SU-DHL-6 (cell line): ENCODE measurements around the gene TP63.

Experiments used
- H2AFZ ChIP-seq: fragments of 200-600 bp; sonication (generic); 2 replicates; pipeline ENCODE4 v1.6.1; 2014; ENCODE audit warnings: low read depth, mild to moderate bottlenecking, moderate library complexity, mixed read lengths, antibody characterized with exemption, low read length; ENCODE audit not compliant: severe bottlenecking
- H3F3A ChIP-seq: fragments of 200-600 bp; shearing (Covaris generic); 2 replicates; pipeline ENCODE4 v1.6.0; 2016; ENCODE audit warnings: antibody characterized with exemption, mild to moderate bottlenecking; ENCODE audit not compliant: insufficient read depth
- H3K27ac ChIP-seq: fragments of 200-600 bp; sonication (generic); 2 replicates; pipeline ENCODE4 v1.5.1; 2016; ENCODE audit warnings: low read depth, mild to moderate bottlenecking, low read length, moderate library complexity, mixed read lengths
- H3K27me3 ChIP-seq: fragments of 200-600 bp; sonication (generic), shearing (Covaris generic); 2 replicates; pipeline ENCODE4 v1.6.0; 2014; ENCODE audit warnings: mild to moderate bottlenecking, low read length
- H3K36me3 ChIP-seq: fragments of 200-600 bp; sonication (generic); 2 replicates; pipeline ENCODE4 v1.6.1; 2014; ENCODE audit warnings: mild to moderate bottlenecking, low read length, mixed read lengths
- H3K4me2 ChIP-seq: fragments of 300-600, 200-600 bp; shearing (Covaris generic), sonication (generic); 2 replicates; pipeline ENCODE4 v1.6.0; 2014; ENCODE audit warnings: low read length, low read depth, mild to moderate bottlenecking; ENCODE audit not compliant: poor library complexity, severe bottlenecking
- H3K4me3 ChIP-seq: fragments of 200-600 bp; sonication (generic); 2 replicates; pipeline ENCODE4 v1.5.1; 2014; ENCODE audit warnings: antibody characterized with exemption, low read length, mild to moderate bottlenecking, mixed read lengths; ENCODE audit not compliant: insufficient read depth, poor library complexity, severe bottlenecking
- H3K79me2 ChIP-seq: fragments of 200-600 bp; sonication (generic); 2 replicates; pipeline ENCODE4 v1.6.1; 2014; ENCODE audit warnings: mild to moderate bottlenecking, low read length, moderate library complexity; ENCODE audit not compliant: insufficient read depth
- H3K9ac ChIP-seq: fragments of 200-600 bp; sonication (generic); 2 replicates; pipeline ENCODE4 v1.7.0; 2014; ENCODE audit warnings: mild to moderate bottlenecking, low read length
- H3K9me2 ChIP-seq: fragments of 200-600 bp; sonication (generic); replicated peaks from 2 replicates; pipeline ENCODE4 v1.6.1; 2014; ENCODE audit warnings: low read length; ENCODE audit not compliant: insufficient read depth
- H3K9me3 ChIP-seq: fragments of 200-600 bp; sonication (generic); 2 replicates; pipeline ENCODE4 v1.6.1; 2014; ENCODE audit warnings: low read length, mixed read lengths; ENCODE audit not compliant: insufficient read depth
- H4K20me1 ChIP-seq: fragments of 200-600 bp; sonication (generic); 2 replicates; pipeline ENCODE4 v1.6.1; 2014; ENCODE audit warnings: low read depth, mild to moderate bottlenecking, antibody characterized with exemption, low read length, moderate library complexity, mixed read lengths
- EZH2phosphoT487 ChIP-seq: fragments of 200-600 bp; sonication (generic), shearing (Covaris generic); conservative IDR thresholded peaks from 2 replicates; pipeline ENCODE4 v1.6.1; 2018; ENCODE audit warnings: mild to moderate bottlenecking, antibody characterized with exemption, low read length, moderate library complexity, mixed read lengths
- TF ChIP-seq, protein P1 (sequence below): fragments of 200-600 bp; sonication (generic); IDR thresholded peaks from one replicate; pipeline ENCODE4 v1.5.1; 2017; ENCODE audit warnings: antibody characterized with exemption, mild to moderate bottlenecking, low read length, moderate library complexity; ENCODE audit not compliant: insufficient read depth, poor library complexity, severe bottlenecking

TP63 gene

DNA sequence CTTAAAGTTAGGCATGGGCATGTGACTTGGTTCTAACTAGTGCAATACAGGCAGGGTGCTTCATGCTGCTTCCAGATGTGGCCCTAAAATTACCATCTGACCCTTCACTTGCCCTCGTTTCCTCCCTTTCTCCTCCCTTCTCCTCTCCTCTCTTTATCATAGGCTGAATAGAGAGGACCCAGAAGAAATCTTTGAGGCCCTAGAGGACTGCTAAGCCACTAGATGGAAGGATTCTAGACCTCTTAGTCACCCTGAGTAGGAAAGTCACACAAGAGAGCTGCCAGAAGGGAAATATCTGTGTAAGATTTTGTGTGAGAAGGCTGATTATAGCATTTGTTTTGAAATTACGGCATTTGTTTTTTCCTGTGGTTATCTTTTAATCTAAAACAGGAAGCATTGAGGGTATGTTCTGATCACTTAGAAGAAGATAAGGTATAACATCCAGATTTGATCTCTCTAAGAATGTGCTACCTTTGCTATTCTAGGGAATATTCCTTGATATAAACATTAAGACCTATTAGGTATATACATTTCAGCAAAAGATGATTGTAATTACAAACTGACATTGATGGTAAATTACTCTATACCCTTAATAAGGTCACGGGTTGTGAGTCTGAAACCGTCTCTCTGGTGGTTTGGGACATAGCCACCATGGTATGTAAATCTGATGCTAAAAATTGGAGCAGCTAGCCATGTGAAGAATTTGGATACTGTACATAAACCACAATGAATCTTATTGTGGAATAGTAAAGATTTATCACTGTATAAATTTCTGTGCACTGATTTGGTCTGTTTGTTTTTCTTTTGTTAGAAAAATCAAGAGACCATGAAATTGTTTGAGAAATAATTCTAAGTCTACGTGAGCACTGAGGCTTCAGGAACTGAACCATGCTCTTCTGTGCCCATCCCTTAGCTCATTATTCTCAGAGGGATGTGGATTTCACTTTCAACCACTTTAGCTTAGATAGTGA is 84.1 kb downstream of the TP63 start:
- no peaks in the 10 kb centered on the region for H3K27me3 ChIP-seq
- H3K79me2 ChIP-seq, result no peaks in the 10 kb centered on the region
- no peaks in the 10 kb centered on the region for H3K9me2 ChIP-seq
- H3F3A ChIP-seq, result no peaks in the 10 kb centered on the region
- TF ChIP-seq, protein P1, sequence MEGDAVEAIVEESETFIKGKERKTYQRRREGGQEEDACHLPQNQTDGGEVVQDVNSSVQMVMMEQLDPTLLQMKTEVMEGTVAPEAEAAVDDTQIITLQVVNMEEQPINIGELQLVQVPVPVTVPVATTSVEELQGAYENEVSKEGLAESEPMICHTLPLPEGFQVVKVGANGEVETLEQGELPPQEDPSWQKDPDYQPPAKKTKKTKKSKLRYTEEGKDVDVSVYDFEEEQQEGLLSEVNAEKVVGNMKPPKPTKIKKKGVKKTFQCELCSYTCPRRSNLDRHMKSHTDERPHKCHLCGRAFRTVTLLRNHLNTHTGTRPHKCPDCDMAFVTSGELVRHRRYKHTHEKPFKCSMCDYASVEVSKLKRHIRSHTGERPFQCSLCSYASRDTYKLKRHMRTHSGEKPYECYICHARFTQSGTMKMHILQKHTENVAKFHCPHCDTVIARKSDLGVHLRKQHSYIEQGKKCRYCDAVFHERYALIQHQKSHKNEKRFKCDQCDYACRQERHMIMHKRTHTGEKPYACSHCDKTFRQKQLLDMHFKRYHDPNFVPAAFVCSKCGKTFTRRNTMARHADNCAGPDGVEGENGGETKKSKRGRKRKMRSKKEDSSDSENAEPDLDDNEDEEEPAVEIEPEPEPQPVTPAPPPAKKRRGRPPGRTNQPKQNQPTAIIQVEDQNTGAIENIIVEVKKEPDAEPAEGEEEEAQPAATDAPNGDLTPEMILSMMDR, result no peak
- no peak overlapping the region for H3K27ac ChIP-seq
- H3K36me3 ChIP-seq, result no peaks in the 10 kb centered on the region
- no peak overlapping the region for H3K9ac ChIP-seq
- no peak overlapping the region for H2AFZ ChIP-seq
- no peak overlapping the region for H3K4me3 ChIP-seq
- no peaks in the 10 kb centered on the region for H3K9me3 ChIP-seq
- no peaks in the 10 kb centered on the region for H4K20me1 ChIP-seq
- peak overlapping the region; percentile 21 for H3K4me2 ChIP-seq

DNA sequence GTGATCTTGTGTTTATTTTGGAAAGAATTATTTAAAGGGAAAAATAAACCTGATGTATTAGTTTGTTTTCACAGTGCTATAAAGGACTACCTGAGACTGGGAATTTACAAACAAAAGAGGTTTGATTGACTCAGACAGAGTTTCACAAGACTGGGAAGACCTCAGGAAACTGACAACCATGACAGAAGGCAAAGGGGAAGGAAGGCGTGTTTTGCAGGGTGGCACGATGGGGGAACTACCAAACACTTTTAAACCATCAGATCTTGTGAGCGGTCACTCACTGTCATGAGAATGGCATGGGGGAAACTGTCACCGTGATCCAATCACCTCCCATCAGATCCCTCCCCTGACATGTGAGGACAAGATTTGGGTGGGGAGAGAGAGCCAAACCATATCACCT is 87.0 kb downstream of the TP63 start:
- Histone ChIP-seq H3K4me2 (no peak overlapping the region), H3K36me3 (no peaks in the 10 kb centered on the region), H3K27me3 (no peaks in the 10 kb centered on the region), H3K9me2 (no peaks in the 10 kb centered on the region), H2AFZ (no peak overlapping the region), H3K79me2 (no peaks in the 10 kb centered on the region), H3K9ac (no peak overlapping the region), H3K9me3 (no peaks in the 10 kb centered on the region), H3K27ac (no peak overlapping the region), H3F3A (no peaks in the 10 kb centered on the region), H4K20me1 (no peaks in the 10 kb centered on the region), H3K4me3 (no peak overlapping the region)
- TF ChIP-seq EZH2phosphoT487, result no peak
- TF ChIP-seq, protein P1, result no peak

DNA sequence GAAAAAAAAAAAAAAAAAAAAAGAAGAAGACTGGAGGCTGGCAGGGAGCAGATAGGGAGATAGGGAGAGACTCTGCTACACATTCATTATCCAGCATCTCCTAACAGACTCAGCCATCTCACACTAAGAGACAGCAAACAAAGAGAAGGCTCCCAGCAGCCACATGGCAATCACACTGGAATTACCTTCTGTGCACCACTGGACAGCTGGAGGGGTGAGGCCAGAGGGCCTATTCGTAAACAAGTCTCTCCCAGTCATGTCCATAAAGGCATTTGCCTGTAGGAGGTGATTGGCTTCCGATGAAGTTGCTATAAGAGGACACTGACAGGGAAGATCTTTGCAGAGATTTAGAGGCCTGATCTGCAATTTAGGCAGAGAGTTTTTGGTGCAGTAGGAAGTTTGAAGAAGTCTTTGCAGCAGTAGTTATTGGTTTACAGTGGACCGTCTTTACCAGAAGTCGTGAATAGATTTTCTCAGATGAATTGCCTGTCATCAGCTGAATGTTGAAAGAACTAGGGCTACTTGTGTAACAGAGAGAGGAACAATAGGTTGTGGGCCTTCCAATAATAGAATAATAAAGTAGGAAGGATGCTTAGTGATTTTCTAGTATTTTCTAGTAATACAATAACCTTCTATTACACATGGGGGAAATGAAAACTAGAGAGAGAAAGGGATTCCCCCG is 89.7 kb downstream of the TP63 start:
- Histone ChIP-seq H2AFZ (no peak overlapping the region), H3K4me3 (no peak overlapping the region), H3K9me3 (no peaks in the 10 kb centered on the region), H4K20me1 (no peaks in the 10 kb centered on the region), H3K36me3 (no peaks in the 10 kb centered on the region), H3K27ac (no peak overlapping the region), H3K9me2 (no peaks in the 10 kb centered on the region), H3F3A (no peaks in the 10 kb centered on the region), H3K27me3 (no peaks in the 10 kb centered on the region), H3K9ac (no peak overlapping the region), H3K79me2 (no peaks in the 10 kb centered on the region), H3K4me2 (no peak overlapping the region)
- TF ChIP-seq, protein P1, result no peak
- no peak for TF ChIP-seq EZH2phosphoT487
